AG09319 (cell line): ENCODE data around the gene SLC44A4.

Source experiments
- DNase-seq: peaks from one replicate; pipeline ENCODE4 v3.0.0-alpha.2; 2010; ENCODE audit warnings: low read depth; ENCODE audit errors: extremely low read depth
- TF ChIP-seq, protein P1 (sequence below): IDR thresholded peaks from 2 replicates; pipeline ENCODE4 v1.5.1; 2011; ENCODE audit warnings: low read depth, mild to moderate bottlenecking, inconsistent platforms, low read length, moderate library complexity

SLC44A4 gene

DNA sequence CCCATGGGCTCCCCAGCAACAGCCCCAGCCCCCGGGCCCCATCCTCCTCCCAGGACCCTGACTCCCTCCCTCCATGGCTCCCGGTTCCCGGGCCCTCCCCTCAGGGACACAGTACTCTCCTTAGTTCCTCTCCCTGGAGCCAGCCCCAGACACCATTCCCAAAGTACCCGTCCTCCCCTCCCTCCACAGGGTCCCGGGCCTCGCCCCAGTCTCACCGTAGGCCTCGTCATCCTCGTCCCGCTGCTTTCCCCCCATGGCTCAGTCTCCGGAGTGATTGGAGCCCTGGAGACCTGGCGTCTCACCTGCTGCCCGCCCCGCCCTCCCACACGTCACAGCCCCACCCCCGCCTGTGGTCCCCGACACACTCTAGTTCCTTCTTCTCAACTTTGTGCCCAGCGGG is at the start of gene SLC44A4:
SLC44A4 (minus strand) TSS at position 272 of the 400 bp plus-strand sequence; CDS start at position 255, 17 bp downstream.
- TF ChIP-seq, protein P1, sequence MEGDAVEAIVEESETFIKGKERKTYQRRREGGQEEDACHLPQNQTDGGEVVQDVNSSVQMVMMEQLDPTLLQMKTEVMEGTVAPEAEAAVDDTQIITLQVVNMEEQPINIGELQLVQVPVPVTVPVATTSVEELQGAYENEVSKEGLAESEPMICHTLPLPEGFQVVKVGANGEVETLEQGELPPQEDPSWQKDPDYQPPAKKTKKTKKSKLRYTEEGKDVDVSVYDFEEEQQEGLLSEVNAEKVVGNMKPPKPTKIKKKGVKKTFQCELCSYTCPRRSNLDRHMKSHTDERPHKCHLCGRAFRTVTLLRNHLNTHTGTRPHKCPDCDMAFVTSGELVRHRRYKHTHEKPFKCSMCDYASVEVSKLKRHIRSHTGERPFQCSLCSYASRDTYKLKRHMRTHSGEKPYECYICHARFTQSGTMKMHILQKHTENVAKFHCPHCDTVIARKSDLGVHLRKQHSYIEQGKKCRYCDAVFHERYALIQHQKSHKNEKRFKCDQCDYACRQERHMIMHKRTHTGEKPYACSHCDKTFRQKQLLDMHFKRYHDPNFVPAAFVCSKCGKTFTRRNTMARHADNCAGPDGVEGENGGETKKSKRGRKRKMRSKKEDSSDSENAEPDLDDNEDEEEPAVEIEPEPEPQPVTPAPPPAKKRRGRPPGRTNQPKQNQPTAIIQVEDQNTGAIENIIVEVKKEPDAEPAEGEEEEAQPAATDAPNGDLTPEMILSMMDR: no peak
- DNase-seq: no peak

DNA sequence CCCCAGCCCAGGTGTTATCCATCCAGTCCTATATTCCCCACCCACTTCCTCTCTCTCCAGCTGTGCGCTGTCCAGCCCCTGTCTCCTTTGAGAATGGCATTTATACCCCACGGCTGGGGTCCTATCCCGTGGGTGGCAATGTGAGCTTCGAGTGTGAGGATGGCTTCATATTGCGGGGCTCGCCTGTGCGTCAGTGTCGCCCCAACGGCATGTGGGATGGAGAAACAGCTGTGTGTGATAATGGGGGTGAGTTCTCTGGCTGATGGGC is 49.8 kb upstream of the SLC44A4 start:
- DNase-seq: no peak
- TF ChIP-seq, protein P1: no peak

DNA sequence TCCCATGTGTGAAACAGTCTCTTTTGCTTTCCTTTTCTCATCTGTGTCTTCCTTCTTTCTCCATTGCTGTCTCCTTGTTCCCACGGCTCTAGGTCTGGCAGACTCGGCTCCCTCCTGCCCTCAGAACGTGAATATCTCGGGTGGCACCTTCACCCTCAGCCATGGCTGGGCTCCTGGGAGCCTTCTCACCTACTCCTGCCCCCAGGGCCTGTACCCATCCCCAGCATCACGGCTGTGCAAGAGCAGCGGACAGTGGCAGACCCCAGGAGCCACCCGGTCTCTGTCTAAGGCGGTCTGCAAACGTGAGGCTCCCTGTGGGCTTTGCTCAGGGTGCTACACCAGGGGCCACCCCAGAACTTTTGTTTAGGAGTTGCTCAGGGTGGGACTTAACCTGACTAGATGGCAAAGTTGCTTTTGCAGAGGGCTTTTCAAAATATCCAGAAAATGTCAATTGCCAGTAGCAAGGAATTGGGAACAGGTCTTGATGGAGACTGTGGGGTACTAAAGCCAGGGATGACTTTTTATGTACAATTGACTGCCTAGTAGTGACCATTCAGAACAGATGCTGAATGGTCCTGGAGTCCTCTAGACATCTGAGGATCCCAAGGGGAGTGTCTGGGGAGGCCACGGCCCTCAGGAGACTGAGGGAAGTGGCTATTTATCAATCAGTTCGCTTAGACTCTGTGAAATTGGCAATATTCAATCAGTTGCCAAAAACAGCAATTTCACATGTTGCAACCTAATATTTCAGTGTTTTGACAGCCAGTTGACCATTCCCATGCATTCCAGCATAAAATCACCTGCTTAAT is 49.3 kb upstream of the SLC44A4 start:
- DNase-seq: no peak
- TF ChIP-seq, protein P1: no peak

DNA sequence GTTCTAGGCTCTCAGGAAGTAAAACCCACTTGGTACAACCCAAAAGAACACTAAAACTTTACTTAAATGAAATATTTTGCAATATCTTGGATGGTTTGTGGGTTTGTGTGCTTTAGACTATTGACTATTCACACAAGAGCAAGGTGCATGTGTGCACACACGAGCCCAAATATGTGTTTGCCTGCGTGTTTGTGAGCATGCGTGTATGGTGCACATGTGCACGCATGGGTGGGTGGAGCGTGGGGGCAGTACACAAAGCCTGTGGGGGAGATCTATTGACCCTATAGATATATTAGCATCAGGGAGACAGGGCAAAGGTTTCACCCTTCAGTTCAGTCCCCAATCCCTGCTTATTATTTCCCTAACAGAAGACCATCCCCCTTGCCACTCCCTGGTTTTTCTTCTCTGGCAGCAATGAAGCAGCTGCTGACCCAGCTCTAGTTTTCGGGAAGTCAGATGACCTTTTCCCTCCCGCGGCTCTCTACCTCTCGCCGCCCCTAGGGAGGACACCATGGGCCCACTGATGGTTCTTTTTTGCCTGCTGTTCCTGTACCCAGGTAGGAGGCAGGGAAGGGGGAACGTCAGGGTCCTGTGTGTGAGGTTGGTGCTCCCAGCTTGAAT is 48.6 kb upstream of the SLC44A4 start, which contains the start of gene C2:
C2 (plus strand) TSS at position 476 of the 621 bp plus-strand sequence; CDS start at position 512, 36 bp downstream.
- TF ChIP-seq, protein P1: no peak

DNA sequence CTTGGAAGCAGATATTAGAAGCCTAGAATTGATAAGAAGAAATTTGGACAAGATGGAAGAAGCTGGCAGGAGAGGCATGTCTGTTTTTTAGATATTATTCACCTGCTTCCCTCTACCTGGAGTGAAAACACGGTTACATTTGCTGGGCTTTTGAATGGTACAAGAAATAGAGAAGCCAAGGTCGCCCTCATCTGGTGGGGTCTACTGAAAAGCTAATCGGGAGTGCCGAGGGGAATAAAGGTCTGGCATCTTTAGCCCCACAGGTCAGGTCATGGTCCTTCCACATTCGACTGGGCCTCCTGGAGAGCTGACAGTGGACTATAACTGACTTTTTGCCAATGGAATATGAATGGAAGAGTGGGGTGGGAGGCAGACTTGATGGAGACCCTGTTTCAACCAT is 44.1 kb upstream of the SLC44A4 start:
- TF ChIP-seq, protein P1: peak; percentile 4
- DNase-seq: no peak

More for the DNA sequence above, 48.6 kb upstream of the SLC44A4 start, which contains the start of gene C2:
- DNase-seq: no peak

DNA sequence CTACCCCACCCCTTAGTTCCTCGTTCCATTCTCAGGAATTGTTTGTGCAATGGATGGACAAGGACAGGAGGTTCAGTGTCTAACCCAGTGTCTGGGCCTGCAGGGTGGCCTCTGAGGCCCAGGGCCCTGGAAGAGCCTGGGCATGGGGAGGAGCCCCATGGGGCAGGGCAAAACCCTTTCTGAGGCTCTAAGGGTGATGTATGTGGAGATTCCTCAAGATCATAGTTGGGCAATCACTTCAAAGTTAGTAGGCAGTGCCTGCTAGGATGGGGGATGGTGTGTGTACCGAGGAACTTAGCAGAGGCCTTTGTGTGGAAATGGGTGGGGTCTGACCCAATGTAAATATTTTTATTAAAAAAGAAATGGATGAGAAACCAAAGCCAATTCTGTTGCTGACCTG is 42.0 kb upstream of the SLC44A4 start:
- TF ChIP-seq, protein P1: no peak
- no peak for DNase-seq

DNA sequence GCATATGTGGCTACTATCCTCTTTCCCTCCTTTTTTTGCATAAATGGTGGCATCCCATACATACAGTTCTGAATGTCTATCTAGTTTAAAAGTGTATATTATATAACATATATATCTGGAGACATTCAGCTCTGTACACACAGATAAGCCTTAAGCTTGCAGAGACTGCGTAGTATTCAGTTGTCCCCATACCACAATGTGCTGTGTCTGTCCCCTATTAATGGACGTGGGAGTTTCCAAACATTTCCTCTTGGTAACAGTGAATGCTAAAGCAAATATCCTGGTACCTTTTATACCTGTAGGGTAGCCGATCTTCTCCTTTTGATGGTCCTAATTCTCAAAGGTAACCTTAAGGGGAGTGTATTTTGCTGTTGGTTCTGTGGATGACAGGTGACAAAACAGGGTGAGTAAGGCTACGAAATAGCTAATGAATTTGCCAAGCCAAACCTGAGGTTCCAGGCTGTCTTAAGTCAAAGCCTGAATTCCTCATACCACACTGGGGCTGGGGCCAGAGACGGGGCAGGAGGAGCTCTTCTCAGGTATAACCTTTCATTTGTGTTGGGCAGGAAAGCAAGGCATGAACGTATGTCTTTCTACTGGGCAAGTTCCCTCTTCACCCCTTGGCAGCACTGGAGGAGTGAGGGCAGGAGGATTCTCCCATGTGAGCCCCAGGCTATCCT is 41.0 kb upstream of the SLC44A4 start:
- DNase-seq: no peak
- TF ChIP-seq, protein P1: no peak
